ENCODE measurements around the gene PLEKHA1.
A peak's percentile ranks its signal among the peaks of the same experiment; 100 is the strongest.

PLEKHA1 gene

GRCh38 chr10:122374237-122374858, at the start of gene PLEKHA1:
Gene PLEKHA1, plus strand, starts transcription at chr10:122374708. Its CDS starts 18,493 bp downstream, at chr10:122393201.
- peak; percentile 89 for DNase-seq

GRCh38 chr10:122325235-122325634, 49.3 kb upstream of the PLEKHA1 start:
- no peak for DNase-seq

GRCh38 chr10:122326385-122326784, 48.1 kb upstream of the PLEKHA1 start:
- DNase-seq, result peak; percentile 11

GRCh38 chr10:122326806-122327205, 47.7 kb upstream of the PLEKHA1 start:
- no peak for DNase-seq

- no peak for DNase-seq
Measured at GRCh38 chr10:122327237-122328206, 47.0 kb upstream of the PLEKHA1 start.

- no peak for DNase-seq
Measured at GRCh38 chr10:122328676-122329075, 45.8 kb upstream of the PLEKHA1 start.

GRCh38 chr10:122329416-122329815, 45.1 kb upstream of the PLEKHA1 start:
- DNase-seq, result no peak

GRCh38 chr10:122331100-122331499, 43.4 kb upstream of the PLEKHA1 start:
- DNase-seq, result no peak

- DNase-seq, result no peak
Measured at GRCh38 chr10:122331615-122332446, 42.7 kb upstream of the PLEKHA1 start.

- DNase-seq, result no peak
Measured at GRCh38 chr10:122333037-122333436, 41.5 kb upstream of the PLEKHA1 start.

GRCh38 chr10:122336332-122336731, 38.2 kb upstream of the PLEKHA1 start:
- no peak for DNase-seq

GRCh38 chr10:122336961-122337360, 37.5 kb upstream of the PLEKHA1 start:
- DNase-seq, result no peak

GRCh38 chr10:122338609-122339441, 35.7 kb upstream of the PLEKHA1 start:
- DNase-seq, result no peak

- no peak for DNase-seq
Measured at GRCh38 chr10:122341141-122341810, 33.2 kb upstream of the PLEKHA1 start.

- DNase-seq, result peak; percentile 45
Measured at GRCh38 chr10:122342293-122343134, 32.0 kb upstream of the PLEKHA1 start.

GRCh38 chr10:122343135-122343800, 31.2 kb upstream of the PLEKHA1 start:
- no peak for DNase-seq

GRCh38 chr10:122343936-122344335, 30.6 kb upstream of the PLEKHA1 start:
- no peak for DNase-seq

GRCh38 chr10:122344741-122345258, 29.7 kb upstream of the PLEKHA1 start:
- no peak for DNase-seq

GRCh38 chr10:122346326-122346950, 28.1 kb upstream of the PLEKHA1 start:
- DNase-seq, result no peak
